D341Med (cell line): ENCODE data around the gene AHDC1.
A peak's percentile ranks its signal among the peaks of the same experiment; 100 is the strongest.

Source experiments
- DNase-seq: peaks from one replicate; pipeline ENCODE4 v3.0.0; 2012; ENCODE audit warnings: low spot score

The AHDC1 gene

GRCh38 chr1:27531959-27532685 lies 71.8 kb downstream of the AHDC1 start:
- DNase-seq, result no peak

GRCh38 chr1:27530192-27530591 lies 73.8 kb downstream of the AHDC1 start:
- no peak for DNase-seq

GRCh38 chr1:27529704-27530018 lies 74.3 kb downstream of the AHDC1 start:
- DNase-seq, result no peak

- DNase-seq, result no peak
Measured at GRCh38 chr1:27528818-27529703, 74.9 kb downstream of the AHDC1 start.

- DNase-seq, result peak; percentile 52
Measured at GRCh38 chr1:27527890-27528817, 75.8 kb downstream of the AHDC1 start.

GRCh38 chr1:27527223-27527889 lies 76.6 kb downstream of the AHDC1 start:
- DNase-seq, result peak; percentile 87

GRCh38 chr1:27526569-27527222 lies 77.2 kb downstream of the AHDC1 start:
- DNase-seq, result no peak

- DNase-seq, result peak; percentile 70
Measured at GRCh38 chr1:27525296-27526272, 78.4 kb downstream of the AHDC1 start.

- no peak for DNase-seq
Measured at GRCh38 chr1:27523337-27524020, 80.5 kb downstream of the AHDC1 start.

- DNase-seq, result peak; percentile 49
Measured at GRCh38 chr1:27522432-27523336, 81.3 kb downstream of the AHDC1 start.

GRCh38 chr1:27521861-27522431 lies 82.0 kb downstream of the AHDC1 start:
- no peak for DNase-seq

GRCh38 chr1:27521336-27521831 lies 82.6 kb downstream of the AHDC1 start:
- no peak for DNase-seq

GRCh38 chr1:27520651-27521050 lies 83.3 kb downstream of the AHDC1 start:
- no peak for DNase-seq

- no peak for DNase-seq
Measured at GRCh38 chr1:27519331-27520258, 84.3 kb downstream of the AHDC1 start.

- DNase-seq, result no peak
Measured at GRCh38 chr1:27518808-27519207, 85.1 kb downstream of the AHDC1 start.

- no peak for DNase-seq
Measured at GRCh38 chr1:27517907-27518718, 85.8 kb downstream of the AHDC1 start.
